HG03521 (cell line): ENCODE results near the gene IGF2R.
A peak's percentile ranks its signal among the peaks of the same experiment; 100 is the strongest.
"Not testable (repeated sequence)": the region's sequence is repeated elsewhere in the genome, so short reads cannot be mapped to it uniquely, and the experiment has no call there.

ENCODE experiments used
- ATAC-seq: cut with Tn5 transposase; IDR thresholded peaks from one replicate; pipeline ENCODE4 v1.9.1; 2021; ENCODE audit warnings: mild to moderate bottlenecking, moderate library complexity; ENCODE audit not compliant: unreplicated experiment

IGF2R gene, protein sequence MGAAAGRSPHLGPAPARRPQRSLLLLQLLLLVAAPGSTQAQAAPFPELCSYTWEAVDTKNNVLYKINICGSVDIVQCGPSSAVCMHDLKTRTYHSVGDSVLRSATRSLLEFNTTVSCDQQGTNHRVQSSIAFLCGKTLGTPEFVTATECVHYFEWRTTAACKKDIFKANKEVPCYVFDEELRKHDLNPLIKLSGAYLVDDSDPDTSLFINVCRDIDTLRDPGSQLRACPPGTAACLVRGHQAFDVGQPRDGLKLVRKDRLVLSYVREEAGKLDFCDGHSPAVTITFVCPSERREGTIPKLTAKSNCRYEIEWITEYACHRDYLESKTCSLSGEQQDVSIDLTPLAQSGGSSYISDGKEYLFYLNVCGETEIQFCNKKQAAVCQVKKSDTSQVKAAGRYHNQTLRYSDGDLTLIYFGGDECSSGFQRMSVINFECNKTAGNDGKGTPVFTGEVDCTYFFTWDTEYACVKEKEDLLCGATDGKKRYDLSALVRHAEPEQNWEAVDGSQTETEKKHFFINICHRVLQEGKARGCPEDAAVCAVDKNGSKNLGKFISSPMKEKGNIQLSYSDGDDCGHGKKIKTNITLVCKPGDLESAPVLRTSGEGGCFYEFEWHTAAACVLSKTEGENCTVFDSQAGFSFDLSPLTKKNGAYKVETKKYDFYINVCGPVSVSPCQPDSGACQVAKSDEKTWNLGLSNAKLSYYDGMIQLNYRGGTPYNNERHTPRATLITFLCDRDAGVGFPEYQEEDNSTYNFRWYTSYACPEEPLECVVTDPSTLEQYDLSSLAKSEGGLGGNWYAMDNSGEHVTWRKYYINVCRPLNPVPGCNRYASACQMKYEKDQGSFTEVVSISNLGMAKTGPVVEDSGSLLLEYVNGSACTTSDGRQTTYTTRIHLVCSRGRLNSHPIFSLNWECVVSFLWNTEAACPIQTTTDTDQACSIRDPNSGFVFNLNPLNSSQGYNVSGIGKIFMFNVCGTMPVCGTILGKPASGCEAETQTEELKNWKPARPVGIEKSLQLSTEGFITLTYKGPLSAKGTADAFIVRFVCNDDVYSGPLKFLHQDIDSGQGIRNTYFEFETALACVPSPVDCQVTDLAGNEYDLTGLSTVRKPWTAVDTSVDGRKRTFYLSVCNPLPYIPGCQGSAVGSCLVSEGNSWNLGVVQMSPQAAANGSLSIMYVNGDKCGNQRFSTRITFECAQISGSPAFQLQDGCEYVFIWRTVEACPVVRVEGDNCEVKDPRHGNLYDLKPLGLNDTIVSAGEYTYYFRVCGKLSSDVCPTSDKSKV (N-terminal part only)

DNA sequence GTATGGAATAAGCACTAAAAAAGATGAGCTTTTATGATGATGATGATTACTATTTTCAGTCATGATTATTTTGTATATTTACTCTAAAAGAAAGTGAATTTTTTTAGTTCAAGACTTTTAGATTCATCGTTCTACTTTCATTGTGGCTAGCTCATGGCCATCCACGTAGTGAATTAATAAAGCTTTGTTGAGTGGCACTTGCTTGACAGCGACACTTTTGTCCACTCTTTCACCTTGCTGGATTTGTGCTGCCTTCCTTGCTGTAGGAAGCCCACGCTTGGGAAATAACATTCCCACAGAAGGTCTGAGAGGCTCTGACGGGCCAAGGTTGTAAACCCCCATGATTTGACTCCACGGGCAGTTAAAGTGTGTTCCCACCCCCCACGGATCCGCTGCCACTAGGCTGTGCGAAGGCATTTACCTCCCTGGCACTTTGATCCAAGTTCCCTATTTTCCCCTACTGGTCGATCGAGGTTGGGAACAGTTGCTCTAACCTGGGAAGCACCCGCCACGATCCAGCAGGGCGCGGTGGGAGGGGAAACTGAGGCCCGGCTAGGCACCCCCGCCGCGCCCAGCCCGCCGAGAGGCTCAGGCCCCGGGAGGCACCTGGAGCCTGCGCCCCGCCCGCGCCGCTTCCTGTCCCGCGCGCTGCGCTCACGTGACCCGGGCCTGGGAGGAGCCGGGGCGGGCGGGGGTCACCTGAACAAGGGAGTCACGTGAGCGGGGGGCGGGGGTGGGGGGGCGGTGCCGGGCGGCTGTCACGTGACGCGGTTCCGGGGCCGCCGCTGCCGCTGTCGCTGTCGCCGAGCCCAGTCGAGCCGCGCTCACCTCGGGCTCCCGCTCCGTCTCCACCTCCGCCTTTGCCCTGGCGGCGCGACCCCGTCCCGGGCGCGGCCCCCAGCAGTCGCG is at the start of gene IGF2R:
Gene IGF2R (plus strand): TSS at position 788 of the 909 bp plus-strand sequence. CDS start 165 bp downstream, outside the sequence.
- ATAC-seq = peak; percentile 84

DNA sequence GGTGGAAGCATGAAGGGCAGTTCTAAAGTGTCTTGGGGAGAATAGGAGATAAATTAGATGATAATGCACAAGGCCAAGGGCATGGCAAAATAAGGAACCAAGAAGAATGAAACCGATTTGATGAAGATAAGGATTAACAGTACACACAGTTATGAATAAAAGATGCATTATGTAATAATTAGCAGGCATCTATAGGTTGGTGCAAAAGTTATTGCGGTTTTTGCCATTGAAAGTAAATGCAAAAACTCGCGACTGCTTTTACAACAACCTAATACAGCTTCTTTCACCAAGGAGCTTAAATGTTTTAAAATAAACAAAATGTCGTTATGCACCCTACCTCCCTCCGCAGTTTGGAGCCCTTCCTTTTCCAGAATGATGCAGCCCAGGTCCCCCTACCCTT is 49.1 kb upstream of the IGF2R start:
- ATAC-seq = no peak

DNA sequence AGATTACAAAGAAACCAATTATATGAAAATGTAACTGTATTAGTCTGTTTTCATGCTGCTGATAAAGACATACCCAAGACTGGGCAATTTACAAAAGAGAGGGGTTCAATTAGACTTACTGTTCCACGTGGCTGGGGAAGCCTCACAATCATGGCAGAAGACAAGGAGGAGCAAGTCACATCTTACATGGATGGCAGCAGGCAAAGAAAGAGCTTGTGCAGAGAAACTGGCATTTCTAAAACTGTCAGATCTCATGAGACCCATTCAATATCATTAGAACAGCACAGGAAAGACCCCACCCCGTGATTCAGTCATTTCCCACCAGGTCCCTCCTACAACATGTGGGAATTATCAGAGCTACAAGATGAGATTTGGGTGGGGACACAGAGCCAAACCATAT is 44.7 kb upstream of the IGF2R start:
- not testable (repeated sequence) for ATAC-seq

DNA sequence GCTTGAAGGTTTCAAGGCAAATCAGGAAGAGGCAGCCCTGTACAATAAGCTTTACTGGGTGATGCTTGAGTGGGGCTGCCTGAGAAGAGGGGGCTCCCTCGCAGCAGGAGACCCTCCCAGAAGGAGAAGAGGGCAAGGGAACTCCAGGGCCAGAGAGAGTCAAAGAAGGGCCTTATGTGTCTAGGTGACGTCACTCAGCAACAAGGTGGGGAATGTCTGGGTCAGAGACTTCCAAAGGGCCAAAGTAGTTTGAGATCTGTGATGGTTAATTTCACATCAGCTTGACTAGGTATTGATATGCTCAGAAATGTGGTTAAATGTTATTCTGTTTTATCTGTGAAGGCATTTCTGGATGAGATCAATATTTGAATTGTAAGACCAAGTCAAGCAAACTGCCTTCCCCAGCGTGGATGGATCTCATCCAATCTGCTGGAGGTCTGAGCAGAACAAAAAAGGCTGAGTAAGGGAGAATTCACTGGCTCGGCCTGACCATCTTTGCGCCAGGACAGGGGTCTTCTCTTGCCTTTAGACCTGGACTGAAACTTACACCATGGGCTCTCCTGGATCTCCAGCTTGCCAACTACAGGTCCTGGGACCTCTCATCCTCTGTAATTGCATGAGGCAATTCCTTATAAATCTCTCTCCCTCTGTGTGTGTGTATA is 42.2 kb upstream of the IGF2R start:
- no peak for ATAC-seq

DNA sequence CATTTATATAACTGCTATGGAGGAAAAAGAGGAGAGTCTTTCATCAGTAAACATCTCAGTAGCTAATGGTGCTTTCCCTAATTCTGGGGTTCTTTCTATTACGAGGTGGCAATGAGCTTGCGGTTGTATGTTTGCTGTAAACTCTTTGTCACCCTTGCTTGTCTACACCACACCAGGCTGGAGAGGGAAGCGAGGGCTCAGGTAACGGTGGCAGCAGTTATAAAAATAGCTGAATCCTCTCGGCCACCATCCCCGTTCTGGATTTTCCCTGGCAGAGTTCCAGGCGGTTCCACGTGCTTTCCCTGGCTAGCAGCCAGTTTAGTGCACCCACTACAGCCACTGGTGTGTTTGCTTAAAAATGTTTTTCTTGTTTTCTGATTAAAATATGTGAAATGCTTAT is 39.1 kb upstream of the IGF2R start:
- ATAC-seq = peak; percentile 37

DNA sequence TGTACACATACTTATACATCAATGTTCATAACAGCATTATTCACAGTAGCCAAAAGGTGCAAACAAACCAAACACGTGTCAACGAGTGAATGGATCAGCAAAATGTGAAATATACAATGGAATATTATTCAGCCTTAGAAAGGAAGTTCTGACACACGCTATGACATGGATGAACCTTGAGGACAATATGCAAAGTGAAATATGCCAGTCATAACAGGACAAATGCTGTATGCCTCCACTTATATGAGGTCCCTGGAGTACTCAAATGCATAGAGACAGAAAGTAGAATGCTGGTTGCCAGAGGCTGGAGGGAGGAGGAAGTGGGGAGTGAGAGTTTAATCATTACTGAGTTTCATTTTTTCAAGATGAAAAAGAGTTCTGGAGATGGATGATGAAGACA is 37.8 kb upstream of the IGF2R start:
- ATAC-seq = peak; percentile 86

DNA sequence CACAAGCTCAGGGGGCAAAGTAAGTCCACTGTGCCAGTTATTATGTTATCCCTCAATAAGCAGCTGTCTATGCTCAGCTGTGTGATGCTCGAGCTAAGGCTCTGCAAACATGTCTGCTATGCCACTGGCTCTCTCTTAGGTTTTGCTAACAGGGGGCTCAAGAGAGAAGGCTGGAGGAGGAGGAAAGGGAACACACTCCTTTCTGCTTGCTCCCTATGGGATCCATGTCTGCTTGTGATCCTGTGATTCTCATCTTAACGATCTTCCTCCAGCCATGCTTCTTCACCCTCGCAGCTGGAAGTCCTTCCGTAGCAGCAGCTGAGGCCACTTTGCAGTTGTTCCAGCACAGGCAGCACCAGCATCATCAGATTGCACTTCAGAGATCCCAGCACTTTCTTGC is 37.0 kb upstream of the IGF2R start:
- ATAC-seq = no peak

DNA sequence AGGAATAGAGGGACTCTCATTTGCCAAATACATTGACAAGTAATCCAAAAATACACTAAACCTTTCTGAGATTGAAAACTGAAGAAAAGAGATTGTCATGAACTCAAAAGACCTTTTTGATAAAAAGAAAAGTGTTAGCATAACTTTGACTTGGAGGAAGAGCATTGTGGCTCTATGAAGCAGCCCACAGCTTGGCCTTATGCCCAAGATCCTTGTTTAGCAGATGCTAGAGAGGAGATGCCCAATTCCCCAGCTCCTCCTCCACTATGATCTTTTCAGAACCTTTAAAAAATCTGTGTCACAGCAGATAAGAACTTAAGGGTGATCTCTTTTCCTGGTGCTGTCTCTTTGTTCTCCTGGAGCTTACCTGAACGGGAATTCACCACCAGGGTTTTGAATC is 35.8 kb upstream of the IGF2R start:
- no peak for ATAC-seq

DNA sequence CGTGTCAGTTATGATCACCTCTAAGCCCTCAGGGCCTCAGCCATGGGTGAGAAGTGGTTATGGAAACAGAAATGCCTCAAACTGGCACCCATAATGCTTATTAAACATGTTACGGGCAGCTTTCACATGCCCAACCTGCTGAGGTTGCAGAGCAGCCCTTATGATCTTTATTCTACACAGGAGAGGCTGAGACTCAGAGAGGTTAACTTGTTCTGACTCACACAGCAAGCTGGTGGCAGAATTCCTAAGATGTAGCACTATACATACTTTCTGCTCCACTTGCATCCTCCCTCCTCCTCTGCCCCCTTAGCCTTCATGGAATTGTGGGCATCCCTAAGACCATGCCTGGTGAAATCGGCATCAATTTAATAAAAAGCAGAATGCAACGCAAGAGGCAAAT is 34.7 kb upstream of the IGF2R start:
- ATAC-seq = no peak

DNA sequence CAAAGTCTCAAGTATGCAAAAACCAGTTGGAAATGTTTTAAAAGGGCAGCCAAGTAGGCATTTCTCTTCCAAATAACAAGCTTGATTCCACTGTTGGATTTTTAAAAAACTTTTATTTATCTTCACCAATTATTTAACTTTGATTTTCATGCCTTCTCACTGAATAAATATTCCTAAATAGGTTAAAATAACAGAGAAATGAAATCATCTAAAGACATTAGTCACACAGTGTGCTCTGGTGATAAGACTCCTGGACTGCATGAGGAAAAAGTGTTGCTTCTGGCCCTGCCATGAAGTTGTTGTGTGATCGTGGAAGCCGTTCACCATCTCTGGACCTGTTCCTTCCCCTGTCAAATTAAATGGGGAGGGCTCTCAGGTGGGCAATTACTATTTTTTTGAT is 33.8 kb upstream of the IGF2R start:
- ATAC-seq = no peak

DNA sequence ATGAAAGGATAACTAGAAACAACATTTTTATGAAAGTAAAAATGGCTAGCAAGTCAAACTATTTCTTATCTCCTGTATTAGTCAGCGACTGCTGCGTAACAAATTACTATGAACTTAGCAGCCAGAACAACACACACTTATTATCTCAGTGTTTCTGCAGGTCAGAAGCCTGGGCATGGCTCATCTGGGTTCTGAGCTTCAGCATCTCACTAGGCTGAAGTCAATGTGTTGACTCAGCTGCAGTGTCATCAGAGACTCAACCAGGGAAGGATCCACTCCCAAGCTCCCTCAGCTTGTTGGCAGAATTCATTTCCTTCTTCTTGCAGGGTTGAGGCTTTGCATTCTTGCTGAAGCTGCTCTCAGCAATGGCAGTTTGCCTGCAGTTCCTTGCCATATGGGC is 33.2 kb upstream of the IGF2R start:
- ATAC-seq = no peak

DNA sequence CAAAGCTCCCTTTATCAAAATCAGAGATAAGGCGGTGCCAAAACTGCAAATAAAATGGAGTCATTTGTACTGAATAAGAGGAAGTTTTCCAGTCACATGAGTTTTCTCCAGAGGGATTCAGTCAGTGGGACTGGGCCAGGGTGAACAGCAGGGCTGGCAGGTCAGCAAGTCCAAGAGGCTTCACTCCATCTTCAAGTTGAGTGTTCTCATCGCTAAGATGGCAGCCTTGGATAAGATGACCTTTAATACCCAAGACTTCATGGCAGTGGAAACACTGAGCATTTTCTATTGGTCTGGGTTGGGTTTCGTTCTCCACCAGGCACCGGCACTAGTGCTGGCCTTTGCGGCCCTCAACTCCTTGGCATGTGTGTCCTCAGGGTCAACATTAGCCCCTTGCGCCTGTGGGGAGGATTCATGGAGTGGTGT is 29.3 kb upstream of the IGF2R start:
- ATAC-seq = no peak

DNA sequence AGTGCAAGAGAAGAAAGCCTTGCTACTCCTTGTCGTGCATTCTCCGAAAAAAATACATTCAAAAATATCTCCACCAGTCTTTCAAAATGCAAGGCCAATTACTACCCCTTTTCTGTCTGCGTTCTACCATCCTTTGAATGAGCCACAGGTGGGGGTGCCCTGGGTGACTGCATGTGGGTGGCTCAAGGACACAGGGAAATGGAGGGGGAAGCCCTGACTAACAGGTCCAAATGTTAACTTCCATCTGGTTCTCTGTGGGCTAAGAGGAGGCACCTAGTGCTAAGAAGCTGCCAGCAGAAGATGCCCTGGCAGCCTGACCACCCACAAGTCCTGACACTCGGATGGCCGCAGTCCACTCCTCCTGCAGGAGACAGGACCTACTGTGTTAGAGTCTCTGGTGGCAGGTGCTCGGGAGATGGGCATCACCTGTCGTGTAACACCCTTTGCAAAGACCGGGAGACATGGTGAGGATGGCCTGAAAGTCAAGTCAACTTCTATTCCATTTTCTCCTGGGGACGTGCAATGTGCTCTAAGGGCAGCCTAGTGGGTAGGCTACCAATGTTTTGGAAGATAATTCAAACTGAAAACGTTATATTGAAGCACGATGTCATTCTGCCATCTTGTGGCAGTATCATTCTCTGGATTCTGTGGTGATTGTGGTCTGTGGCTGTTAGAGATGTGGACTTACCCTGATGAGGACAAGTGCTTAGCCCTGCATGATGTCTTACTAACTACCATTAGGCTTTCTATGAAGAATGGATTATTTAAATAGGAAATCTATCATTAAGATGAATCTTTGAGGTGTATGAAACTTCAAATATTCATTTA is 27.4 kb upstream of the IGF2R start:
- peak; percentile 67 for ATAC-seq

DNA sequence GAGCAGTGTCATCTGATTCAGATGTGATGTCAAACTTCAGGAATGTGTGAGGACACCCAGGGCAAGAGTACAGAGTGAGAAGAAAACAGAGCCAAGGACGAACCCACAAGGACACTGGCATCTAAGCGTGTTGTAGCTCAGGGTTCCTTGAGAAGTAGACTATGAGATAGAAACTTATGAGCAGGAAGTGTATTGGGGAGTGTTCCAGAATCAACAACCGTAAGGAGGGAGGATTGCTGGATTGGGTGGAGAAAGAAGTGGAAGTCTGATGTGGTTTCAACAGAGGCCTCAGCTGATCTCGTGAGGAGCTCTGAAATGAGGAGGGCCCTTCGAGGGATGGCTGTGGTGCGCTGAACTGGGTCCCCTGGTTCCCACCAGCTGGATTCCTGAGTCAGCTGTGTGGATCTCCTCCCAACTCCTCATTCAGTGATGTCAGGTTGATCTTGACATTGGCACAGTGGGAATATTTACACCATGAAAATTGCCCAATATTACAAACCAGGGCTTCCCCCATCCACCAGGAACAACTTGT is 25.7 kb upstream of the IGF2R start:
- ATAC-seq = no peak

DNA sequence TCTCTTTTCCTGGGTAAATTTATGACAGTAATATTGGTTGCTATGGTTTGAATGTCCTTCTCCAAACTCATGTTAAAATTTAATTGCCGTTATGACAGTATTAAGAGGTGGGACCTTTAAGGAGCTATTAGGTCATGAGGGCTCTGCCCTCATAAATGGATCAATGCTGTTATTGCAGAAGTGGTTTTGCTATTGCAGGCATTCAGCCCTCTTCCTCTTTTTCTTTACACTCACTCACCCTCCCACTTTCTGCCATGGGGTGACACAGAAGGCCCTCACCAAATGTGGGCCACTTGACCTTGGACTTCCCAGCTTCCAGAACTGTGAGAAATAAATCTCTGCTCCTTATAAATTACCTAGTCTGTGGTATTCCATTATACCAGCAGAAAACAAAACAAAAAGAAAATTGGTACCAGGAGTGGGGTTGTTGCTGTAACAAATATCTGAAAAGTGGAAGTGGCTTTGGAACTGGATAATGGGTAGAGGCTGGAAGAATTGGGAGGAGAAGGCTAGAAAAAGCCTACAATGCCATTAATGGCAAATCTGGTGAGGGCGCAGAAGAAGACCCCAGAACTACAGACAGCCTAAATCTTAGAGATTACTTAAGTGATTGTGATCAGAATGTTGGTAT is 24.8 kb upstream of the IGF2R start:
- ATAC-seq = no peak

DNA sequence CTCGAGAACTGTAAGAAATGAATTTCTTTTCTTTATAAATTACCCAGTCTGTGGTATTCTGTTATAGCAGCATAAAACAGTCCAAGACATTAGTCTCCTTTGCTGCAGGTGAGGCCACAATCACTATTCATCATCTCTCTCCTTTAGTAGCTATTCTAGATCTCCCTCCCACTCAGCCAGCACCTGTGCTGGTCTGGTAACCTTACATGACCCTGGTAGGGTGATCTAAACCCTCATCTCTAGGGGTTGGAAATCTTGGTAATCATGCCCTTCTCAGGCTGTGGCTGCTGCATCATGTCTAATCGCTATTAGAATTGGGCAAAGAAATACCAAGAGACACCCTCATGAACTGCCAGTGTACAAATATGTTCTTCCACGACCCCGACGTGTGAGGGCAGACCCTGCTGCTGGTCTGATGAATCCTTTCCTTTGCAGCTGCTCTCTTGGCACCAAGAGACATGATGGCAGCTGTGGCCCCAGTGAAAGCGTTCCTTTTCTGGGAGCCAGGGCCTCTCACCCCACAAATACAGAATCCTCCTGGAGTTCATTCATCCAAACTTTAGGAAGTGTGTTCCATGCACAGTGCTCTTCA is 23.0 kb upstream of the IGF2R start:
- ATAC-seq = no peak

DNA sequence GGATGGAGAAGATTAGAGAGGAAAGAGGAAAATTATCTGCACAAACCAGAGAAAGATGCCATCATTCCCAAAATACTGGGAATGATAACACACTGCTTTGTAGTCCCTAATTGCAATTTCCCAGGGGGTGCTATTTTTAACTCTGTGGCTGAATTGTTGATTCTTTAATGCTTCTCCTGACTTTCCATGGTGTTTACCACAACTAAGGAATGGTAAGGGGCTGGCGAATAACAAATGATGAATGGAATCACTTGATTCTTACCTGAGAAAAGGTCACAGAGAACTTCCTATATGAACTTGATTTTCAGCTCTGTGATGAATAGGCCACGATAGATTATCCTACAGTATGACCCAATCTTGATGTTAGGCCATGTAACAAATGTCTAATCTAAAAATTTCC is 22.0 kb upstream of the IGF2R start:
- no peak for ATAC-seq

DNA sequence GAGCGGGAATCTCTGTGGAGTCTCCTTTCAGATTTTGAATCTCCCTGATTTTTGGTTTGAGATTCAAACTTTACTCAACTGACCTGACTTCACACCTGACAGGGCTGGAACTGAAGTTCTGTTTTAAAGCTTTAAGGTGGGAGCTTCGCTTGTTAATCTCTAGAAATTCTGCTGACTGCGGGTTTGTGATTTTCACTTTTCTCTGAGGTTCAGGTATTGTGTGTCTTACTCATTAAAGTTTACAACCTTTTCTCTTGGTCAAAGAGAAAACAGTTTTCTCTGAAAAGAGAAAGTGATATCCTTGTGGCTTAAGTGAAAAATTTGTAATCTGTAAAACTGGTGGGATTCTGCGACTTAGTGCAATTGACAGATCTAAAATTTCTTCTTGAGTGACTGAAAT is 20.7 kb upstream of the IGF2R start:
- ATAC-seq = no peak
